GM18870 (cell line): ENCODE data around the gene FERMT2.

Experiments
- ATAC-seq: cut with Tn5 transposase; IDR thresholded peaks from one replicate; pipeline ENCODE4 v1.9.1; 2021; ENCODE audit warnings: moderate library complexity; ENCODE audit not compliant: unreplicated experiment

Gene FERMT2

GRCh38 chr14:52833891-52834290, 117.0 kb downstream of the FERMT2 start:
- ATAC-seq, result no peak

- no peak for ATAC-seq
These were observed 121.2 kb downstream of the FERMT2 start for GRCh38 chr14:52829527-52830185.

- ATAC-seq, result no peak
These were observed 123.4 kb downstream of the FERMT2 start for GRCh38 chr14:52827426-52827825.

DNA sequence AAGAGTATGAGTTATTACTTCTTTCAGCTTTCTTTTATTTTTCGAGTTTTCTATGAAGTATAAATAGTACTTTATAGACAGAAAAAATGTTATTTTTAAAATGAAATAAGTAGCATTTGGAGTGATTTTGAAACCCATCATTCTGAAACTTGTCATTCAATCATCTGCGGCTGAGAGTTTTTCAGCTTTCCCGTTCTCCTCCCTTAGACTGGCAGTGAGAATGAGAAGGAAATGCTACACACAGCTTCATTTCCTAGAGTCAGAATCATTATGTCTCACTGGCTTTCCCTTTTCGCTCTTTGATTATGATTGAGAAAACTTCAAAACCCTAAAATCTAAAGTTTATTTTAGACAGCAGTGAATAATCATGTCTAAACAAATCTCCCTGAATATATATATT, 125.8 kb downstream of the FERMT2 start:
- ATAC-seq, result no peak

GRCh38 chr14:52824462-52824861, 126.4 kb downstream of the FERMT2 start:
- no peak for ATAC-seq

DNA sequence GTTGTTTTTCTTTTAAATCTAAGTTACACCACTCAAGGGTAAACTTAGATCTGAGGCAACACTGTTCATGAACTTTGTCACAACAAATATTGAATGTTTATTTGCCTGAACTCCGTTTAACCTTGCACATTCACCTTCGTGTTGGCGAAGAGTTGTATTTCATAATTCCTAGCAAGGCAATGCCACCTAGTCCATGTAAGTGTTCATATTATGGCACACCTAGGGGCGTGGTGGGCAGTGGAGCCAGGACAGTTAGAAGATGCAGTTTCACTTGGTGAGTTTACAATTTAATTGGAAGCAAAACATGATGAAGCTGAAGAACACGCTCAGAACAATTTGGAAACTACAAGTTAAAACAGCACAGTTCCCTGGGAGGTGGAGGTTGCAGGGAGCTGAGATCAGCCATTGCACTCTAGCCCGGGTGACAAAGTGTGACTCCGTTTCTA, 129.0 kb downstream of the FERMT2 start:
- no peak for ATAC-seq

GRCh38 chr14:52808101-52808500, 142.7 kb downstream of the FERMT2 start:
- no peak for ATAC-seq
